HG03045 (cell line): Measurements from ENCODE around the gene RYR1.
"Not testable (repeated sequence)": the region's sequence is repeated elsewhere in the genome, so short reads cannot be mapped to it uniquely, and the experiment has no call there.

Experiments used
- ATAC-seq: cut with Tn5 transposase; IDR thresholded peaks from one replicate; pipeline ENCODE4 v1.9.1; 2021; ENCODE audit warnings: mild to moderate bottlenecking, moderate library complexity; ENCODE audit not compliant: unreplicated experiment

The RYR1 gene

DNA sequence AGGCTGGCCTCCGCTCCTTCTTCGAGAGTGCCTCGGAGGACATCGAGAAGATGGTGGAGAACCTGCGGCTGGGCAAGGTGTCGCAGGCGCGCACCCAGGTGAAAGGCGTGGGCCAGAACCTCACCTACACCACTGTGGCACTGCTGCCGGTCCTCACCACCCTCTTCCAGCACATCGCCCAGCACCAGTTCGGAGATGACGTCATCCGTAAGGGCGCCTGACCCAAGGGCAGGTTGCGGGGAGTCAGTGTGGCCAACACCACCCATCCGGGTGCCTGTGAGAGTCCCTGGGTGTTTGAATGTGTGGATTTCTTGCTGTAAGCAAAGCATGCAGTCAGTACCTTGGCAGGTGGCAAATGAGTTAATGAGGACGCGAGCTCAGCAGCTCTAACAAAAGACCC lies 78.8 kb downstream of the RYR1 start:
- ATAC-seq = no peak

DNA sequence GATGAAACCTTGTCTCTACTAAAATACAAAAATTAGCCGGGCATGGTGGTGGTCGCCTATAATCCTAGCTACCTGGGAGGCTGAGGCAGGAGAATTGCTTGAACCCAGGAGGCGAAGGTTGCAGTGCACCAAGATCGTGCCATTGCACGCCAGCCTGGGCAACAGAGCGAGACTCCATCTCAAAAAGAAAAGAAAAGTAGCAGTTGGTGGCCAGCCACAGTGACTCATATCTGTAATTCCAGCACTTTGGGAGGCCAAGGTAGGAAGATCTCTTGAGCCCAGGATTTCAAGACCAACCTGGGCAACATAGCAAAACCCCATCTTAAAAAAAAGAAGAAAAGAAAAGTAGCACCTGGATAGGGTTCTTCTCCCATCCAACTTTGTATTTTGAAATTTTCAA lies 79.7 kb downstream of the RYR1 start:
- not testable (repeated sequence) for ATAC-seq

DNA sequence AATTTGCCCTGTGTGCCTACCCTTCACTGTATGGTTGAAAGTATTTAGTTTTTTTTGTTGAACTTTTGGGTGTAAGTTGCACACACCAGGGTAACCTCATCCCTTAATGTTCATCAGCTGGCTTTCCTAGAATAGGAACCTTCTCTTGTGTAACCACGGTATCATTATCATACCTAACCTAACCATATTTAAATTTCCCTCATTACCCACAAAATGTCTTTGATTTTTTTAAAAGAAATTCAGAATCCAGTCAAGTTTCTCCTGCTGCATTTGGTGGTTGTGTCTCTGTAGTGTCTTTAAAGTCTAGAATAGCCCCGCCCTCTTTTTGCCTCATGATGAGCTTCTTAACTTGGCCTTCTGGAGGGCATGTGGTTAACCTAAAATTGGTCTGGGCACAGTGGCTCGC lies 80.3 kb downstream of the RYR1 start:
- no peak for ATAC-seq

DNA sequence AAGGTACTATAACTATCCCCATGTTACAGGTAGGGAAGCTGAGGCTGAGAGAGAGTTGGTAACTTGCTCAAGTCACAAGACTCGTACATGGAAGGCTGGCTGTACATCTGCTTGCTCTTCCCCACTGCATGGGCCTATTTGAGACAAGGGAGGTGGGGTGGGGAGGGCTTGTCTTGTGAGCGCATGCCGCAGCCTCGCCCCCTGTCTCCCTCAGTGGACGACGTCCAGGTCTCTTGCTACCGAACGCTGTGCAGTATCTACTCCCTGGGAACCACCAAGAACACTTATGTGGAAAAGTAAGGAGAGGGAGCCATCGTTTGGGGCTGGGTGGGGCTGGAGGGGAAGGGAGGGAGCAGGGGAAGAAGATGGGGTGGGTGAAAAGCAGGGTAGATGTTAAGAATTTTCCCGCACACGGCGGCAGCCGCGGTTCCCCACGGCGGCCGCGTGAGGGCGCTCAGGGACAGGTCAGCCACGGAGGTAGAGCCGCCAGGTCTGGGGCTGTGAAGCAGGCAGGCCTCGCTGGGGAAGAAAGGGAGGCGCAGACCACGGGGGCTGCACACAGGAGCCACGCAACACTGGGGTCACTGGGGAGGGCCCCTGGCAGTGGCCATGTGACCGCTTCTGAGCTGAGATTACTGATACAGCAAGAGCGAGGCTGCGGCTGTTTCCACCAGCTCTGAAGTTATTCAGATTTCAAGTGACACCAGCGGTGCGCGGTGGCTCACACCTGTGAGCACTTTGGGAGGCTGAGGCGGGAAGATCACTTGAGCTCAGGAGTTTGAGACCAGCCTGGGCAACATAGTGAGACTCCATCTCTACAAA lies 81.5 kb downstream of the RYR1 start:
- ATAC-seq = no peak

DNA sequence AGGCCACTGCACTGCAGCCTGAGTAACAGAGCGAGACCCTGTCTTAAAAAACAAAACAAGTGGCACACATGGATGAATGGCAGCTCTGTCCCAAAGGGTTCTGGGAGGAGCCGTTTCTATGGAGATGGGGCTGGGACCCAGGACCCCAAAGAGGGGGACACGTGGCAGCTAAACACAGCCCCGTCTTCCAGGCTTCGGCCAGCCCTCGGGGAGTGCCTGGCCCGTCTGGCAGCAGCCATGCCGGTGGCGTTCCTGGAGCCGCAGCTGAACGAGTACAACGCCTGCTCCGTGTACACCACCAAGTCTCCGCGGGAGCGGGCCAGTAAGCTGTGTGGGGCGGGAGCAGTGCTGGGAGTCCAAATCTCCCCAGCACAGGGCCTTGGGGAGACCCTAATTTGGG lies 82.4 kb downstream of the RYR1 start:
- no peak for ATAC-seq

DNA sequence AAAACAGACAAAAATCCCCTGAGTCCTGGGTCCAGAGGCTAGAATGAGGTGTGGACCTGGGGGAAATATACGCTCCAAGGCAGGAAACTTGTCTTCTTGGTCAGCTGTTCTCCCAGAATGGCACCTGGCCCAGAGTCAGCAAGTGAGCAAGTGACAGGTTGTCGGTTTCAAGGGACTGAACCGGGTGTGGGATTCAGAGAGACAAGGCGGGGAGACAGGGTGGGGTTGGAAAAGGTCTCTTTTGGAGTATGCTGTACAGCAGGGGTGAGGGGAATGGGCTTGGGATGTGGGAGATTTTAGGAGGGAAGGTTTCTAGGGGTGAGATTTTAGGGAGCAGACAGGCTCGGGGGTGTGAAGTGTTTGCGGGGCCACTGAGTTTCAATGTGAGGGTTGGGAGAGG lies 83.3 kb downstream of the RYR1 start:
- ATAC-seq = no peak

DNA sequence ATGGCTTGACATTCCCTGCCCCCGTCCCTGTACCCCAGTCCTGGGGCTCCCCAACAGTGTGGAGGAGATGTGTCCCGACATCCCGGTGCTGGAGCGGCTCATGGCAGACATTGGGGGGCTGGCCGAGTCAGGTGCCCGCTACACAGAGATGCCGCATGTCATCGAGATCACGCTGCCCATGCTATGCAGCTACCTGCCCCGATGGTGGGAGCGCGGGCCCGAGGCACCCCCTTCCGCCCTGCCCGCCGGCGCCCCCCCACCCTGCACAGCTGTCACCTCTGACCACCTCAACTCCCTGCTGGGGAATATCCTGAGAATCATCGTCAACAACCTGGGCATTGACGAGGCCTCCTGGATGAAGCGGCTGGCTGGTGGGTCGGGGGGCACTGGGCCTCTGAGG lies 83.8 kb downstream of the RYR1 start:
- no peak for ATAC-seq

DNA sequence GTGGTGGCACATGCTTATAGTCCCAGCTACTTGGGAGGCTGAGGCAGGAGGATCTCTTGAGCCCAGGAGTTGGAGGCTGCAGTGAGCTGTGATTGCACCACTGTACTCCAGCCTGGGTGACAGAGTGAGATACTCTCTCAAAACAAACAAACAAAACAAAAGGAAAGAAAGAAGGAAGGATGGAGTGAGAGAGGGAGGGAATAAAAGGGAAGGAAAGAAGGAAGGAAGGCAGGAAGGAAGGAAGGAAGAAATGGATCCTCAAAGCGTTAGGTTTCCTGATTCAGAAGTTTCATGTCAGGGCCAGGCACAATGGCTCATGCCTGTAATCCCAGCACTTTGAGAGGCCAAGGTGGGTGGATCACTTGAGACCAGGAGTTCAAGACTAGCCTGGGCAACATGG lies 84.5 kb downstream of the RYR1 start:
- ATAC-seq = not testable (repeated sequence)

DNA sequence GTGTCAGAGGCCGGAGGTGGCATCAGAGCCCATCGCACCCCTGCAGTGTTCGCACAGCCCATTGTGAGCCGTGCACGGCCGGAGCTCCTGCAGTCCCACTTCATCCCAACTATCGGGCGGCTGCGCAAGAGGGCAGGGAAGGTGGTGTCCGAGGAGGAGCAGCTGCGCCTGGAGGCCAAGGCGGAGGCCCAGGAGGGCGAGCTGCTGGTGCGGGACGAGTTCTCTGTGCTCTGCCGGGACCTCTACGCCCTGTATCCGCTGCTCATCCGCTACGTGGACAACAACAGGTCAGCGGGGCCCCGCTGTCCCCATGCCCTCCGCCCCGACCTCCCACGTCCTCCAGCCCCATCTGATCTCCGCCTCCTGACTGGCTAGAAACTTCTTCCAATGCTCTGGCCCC lies 85.7 kb downstream of the RYR1 start:
- ATAC-seq = no peak

DNA sequence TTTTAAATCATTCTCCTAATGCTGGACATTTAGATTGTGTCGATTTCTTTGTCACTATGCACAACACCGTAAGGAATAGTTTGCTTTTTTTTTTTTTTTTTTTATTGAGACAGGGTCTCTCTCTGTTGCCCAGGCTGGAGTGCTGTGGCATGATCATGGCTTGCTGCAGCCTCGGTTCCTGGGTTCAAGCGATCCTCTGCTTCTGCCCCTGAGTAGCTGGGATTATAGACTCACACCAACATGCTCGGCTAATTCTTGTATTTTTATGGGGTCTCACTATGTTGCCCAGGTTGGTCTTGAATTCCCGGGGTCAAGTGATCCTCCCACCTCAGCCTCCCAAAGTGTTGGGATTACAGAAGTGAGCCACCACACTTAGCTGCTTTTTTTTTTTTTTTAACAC lies 86.5 kb downstream of the RYR1 start:
- no peak for ATAC-seq

DNA sequence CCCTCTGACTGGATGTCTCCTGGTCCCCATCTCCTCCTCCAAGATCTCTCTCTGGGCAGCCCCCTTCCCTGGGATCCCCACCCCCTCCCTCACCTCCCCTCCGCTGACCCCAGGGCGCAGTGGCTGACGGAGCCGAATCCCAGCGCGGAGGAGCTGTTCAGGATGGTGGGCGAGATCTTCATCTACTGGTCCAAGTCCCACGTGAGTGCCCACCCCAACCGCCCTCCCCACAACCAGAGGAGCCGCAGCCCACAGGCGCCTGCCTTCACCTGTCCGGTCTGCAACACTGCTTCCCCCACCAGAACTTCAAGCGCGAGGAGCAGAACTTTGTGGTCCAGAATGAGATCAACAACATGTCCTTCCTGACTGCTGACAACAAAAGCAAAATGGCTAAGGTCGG lies 89.4 kb downstream of the RYR1 start:
- ATAC-seq = no peak

DNA sequence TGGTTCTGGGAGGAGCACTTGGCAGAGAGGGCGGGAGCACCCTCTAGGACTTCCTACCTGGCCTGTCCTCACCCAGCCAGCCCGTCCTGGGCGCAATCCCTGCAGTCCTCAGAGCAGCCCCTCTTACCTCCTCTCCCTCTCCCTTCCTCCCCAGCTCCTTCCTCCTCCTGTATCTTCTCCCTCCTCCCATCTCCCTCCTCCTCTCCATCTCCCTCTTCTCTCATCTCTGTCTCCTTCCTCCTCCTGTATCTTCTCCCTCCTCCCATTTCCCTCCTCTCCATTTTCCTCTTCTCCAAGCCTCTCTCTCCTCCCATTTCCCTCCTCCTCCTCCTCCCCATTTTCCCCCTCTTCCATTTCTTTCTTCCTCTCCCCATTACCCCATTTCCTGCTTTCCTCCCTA lies 89.8 kb downstream of the RYR1 start:
- no peak for ATAC-seq

DNA sequence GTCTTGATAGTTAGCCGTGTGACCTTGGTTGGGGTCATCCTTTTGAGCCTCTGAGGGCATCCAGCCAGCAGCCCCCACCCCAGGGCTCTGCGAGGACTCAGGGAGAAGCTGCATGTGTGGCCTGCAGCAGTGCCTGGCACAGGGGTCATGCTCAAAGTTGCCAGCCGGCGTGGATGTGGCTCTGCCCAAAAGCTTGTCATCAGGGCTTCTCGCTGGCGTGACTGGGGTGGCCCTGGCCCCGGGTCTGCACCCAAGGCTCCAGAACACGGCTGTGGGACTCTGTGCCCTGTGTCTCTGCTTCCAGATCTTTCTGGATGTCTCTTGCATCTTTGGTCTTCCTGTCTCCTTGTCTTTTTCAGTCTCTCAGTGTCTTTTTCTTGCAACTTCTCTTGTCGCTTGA lies 90.9 kb downstream of the RYR1 start:
- ATAC-seq = no peak

DNA sequence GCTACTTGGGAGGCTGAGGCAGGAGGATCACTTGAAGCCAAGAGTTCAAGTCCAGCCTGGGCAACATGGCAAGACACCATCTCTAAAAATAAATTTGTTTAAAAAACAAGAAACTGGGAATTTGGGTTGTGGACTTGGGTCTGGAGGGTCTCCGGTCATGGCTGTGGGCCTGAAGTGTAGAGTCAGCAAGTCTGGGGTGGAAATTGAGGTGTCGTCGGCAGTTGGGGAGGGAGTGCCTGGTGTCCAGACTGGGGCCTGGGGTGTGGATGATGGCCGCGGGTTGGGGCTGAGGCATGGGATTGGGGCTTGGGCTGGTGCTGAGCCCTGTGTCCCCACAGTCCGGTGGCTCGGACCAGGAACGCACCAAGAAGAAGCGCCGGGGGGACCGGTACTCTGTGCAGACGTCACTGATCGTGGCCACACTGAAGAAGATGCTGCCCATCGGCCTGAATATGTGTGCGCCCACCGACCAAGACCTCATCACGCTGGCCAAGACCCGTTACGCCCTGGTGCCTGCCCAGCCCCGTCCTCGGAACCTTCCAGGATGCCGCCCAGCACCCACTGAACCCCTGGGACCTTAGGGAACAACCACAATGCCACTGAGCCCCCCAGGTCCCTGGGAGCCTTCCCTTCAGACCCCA lies 91.6 kb downstream of the RYR1 start:
- ATAC-seq = no peak

DNA sequence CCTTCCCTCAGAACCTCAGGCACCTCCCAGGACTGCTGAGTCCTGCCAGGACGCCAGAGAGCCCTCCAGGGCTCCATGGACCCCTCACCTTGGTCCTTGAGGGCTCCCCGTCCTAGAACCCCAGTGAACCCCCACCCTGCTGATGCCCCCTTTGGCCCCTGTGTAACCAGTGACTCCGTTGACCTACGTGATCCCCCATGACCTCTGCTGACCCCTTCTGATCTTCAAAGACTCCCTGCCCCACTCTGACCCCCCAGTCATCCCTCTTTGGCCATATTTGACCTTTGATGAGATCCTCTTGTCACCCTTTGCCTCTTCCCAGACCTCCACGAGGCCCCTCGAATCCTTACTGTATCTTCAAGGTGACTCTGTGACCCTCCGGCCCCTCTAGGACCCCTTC lies 92.9 kb downstream of the RYR1 start:
- ATAC-seq = no peak

DNA sequence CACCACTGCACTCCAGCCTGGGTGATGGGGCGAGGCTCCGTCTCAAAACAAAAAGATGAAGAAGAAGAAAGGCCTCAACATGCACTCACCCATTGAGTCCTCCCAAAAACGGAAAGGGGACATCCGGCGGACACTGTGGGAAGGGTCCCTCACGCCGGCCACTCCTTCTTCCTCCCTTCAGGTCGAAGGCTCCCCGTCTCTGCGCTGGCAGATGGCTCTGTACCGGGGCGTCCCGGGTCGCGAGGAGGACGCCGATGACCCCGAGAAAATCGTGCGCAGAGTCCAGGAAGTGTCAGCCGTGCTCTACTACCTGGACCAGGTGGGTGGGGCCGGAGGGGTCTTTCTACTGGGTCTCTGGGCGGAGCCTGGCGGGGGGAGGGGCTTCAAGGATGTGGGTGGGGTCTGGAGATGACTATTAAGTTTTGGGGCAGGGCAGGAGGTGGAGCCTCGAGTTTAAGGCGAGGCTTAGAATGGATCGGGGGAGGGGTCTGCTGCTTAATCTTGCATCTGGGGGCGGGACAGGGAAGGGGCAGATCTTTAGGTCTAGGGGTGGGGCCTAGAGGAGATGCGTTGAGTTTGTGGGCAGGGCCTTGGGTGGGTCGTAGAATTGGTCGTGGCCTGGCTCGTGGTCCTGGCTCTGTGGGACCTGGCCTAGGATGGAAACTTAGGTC lies 94.1 kb downstream of the RYR1 start:
- no peak for ATAC-seq

DNA sequence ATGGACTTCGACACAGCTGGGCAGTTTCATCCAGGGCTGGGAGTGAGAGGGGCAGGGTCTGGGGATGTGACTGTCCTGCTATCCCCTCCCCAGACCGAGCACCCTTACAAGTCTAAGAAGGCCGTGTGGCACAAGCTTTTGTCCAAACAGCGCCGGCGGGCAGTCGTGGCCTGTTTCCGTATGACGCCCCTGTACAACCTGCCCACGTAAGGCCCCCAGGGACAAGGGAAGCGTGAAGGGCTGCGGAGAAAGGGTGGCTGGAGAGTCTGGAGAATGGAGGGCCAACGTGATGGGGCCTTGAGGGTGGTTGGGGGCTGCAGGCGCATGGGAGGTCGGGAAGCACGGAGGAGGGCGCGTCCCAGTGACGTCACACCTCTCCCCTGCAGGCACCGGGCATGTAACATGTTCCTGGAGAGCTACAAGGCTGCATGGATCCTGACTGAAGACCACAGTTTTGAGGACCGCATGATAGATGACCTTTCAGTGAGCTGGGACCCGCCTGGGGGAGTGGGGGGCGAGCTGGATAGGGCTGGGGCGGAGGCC lies 94.8 kb downstream of the RYR1 start:
- no peak for ATAC-seq

DNA sequence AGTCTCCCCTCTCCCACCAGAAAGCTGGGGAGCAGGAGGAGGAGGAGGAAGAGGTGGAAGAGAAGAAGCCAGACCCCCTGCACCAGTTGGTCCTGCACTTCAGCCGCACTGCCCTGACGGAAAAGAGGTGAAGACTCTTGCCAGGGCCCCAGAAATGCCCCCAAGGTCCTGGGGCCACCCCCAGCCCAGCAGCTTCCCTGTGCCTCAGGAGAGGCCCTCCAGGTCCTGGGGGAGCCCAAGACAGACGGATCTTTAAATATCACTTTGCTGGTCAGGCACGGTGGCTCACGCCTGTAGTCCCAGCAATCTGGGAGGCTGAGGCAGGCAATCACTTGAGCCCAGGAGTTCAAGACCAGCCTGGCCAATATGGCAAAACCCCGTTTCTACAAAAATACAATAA lies 95.4 kb downstream of the RYR1 start:
- no peak for ATAC-seq

DNA sequence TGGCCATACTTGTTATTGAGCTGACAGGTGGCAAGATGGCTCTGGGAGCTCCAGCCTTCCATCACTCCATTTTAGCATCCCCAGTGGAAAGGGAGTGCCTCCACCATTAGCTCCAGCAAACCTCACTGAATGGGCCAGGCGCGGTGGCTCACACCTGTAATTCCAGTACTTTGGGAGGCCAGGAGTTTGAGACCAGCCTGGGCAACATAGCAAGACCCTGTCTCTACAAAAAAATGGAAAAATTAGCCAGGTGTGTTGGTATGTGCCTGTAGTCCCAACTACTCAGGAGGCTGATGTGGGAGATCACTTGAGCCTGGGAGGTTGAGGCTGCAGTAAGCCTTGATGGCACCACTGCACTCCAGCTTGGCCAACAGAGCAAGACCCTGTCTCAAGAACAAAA lies 98.0 kb downstream of the RYR1 start:
- ATAC-seq = no peak

DNA sequence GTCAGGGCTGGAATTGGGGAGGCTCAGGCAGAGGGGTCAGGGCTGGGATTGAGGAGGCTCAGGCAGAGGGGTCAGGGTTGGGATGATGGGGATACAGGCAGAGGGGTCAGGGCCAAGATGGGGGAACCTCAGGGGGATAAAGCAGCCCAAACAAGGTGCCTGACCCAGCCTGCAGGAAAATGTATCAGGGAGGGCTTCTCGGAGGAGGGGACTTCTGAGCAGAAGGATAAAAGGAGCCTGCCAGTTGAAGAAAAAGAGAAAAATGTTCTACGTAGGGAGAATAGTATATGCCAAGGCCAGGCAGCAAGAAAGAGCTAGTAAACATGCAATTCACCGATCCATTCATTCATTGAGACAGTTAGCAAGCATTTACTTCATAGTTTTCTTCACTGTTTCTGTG lies 99.4 kb downstream of the RYR1 start:
- ATAC-seq = no peak

DNA sequence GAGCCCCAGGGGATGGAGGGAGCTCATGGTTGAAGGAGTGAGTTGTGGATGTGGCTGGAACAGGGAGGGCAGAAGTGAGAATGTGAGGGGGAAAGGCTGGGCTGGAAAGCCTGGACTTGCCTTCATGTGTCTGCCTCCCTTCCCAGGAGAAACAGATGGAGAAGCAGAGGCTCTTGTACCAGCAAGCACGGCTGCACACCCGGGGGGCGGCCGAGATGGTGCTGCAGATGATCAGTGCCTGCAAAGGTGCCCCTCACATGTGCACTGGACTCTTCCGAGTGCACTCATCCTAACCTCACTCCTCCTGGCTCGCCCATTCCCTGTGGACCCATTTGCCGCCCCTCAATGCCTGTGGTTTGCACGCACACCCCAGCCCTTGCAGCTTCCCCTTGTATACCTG lies 101.1 kb downstream of the RYR1 start:
- no peak for ATAC-seq

DNA sequence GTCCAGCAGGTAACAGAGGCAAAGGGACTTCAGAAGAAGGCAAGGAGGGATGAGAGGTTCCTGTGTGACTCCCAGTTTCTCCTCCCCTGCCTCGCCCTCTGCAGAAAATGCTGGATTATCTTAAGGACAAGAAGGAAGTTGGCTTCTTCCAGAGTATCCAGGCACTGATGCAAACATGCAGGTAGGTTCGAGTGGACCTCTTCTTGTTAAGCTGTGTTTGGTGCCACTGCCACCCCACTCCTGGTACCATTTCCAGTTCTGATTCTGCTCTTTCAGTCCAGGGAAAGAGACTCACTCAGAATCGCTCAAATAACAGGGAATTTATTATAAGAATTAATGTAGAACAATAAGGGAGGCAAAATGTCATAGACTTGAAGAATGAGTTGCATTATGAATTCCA lies 101.7 kb downstream of the RYR1 start:
- ATAC-seq = no peak
